ENCODE results near the gene ATP2B3.

DNA sequence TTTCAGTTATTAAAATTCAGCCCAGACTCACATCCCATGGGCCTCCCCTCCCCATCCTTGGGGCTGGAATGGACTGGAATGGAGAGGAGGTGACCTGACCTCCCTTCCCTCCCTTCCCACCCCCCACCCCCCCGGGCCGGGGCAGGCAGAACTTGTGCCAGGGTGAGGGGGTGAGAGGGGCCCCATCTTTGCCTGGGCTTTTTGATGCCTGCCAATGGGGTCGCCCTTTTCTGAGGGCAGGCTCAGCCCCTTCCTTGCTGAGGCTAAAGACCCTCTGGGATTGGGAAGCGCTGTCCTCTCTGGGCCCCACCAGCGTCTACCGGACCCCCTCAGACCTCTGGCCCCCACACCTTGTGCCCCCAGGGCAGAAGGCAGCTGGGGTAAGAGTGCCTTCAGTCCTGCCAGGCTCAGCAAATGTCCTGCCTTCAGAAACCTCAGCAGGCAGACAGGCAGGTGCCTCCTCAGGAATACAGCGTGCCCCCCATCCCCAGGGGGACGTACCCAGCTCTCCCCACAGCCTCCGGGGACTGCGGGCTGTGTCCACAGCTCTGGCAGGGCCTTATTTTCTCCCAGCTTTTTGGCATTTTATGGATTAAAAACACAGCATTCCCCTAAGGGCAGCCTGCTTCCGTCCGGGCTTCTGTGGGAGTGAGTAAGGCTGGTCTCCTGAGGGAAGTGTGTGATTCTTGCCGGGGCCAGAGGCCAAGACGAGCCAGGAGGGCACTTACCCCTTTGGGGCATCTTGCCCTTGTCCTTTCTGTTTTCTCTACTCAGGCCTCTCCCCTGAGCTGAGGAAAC lies 94.1 kb downstream of the ATP2B3 start:
- TF ChIP-seq CTCF (conservative IDR thresholded peaks at IDR 0.05; ENCODE audit: low read depth, low read length) (no peak), FOS (IDR thresholded peaks at IDR 0.05; ENCODE audit: low read depth, low read length) (no peak), MAFK (IDR thresholded peaks at IDR 0.05; ENCODE audit: low read depth, low read length) (no peak), SMC3 (IDR thresholded peaks at IDR 0.05; ENCODE audit: low read depth, low read length) (no peak), MAZ (IDR thresholded peaks at IDR 0.05; ENCODE audit: borderline replicate concordance, low read depth, low read length) (no peak), RFX5 (IDR thresholded peaks at IDR 0.05; ENCODE audit: low read depth, low read length) (no peak), RCOR1 (IDR thresholded peaks at IDR 0.05; ENCODE audit: insufficient replicate concordance, low read length) (no peak), NFE2L2 (IDR thresholded peaks at IDR 0.05; ENCODE audit: low read depth, low read length) (no peak), POLR2A (IDR thresholded peaks at IDR 0.05; ENCODE audit: low read depth, low read length) (no peak)
